Testis (tissue), 3 donors: ENCODE measurements around the gene NPPB. TPM values are rescaled to one million over a fixed set of nuclear protein-coding genes. Genes with fewer than 3 reads are reported as not detected.

Experiments used
- DNase-seq: peaks from one replicate; pipeline ENCODE4 v3.0.0-alpha.2; 2019
- H3K27ac ChIP-seq, 2 donors: fragments of 200-600 bp; sonication (generic); one replicate each; pipeline ENCODE4 v1.5.1; 2019
- H3K27me3 ChIP-seq: fragments of 200-600 bp; sonication (generic); one replicate; pipeline ENCODE4 v1.5.1; 2019
- H3K36me3 ChIP-seq: fragments of 200-600 bp; sonication (generic); one replicate; pipeline ENCODE4 v1.5.1; 2017; ENCODE audit warnings: low read depth; ENCODE audit errors: missing control alignments
- H3K4me1 ChIP-seq: fragments of 200-600 bp; sonication (generic); one replicate; pipeline ENCODE4 v1.5.1; 2019
- H3K4me3 ChIP-seq, 2 donors: fragments of 200-600 bp; sonication (generic); one replicate each; pipeline ENCODE4 v1.5.1; 2017 to 2019
- H3K9me3 ChIP-seq: fragments of 200-600 bp; sonication (generic); one replicate; pipeline ENCODE4 v1.5.1; 2017
- POLR2A ChIP-seq: fragments of 450-650 bp; IDR thresholded peaks from one replicate; pipeline ENCODE4 v1.6.1; 2017; ENCODE audit warnings: antibody characterized with exemption, mild to moderate bottlenecking, moderate library complexity
- WGBS, 2 donors: methylation state at CpG; one replicate each; pipeline ENCODE4 v1.1.5; 2018; 5-methylcytosine and 5-hydroxymethylcytosine counted together
- intact Hi-C: fragments of 100-400 bp; cut with DNase I; formaldehyde crosslinking; loops from one replicate; pipeline ENCODE4 v1.15.1; 2023; ENCODE audit warnings: low total_unique reads
- polyA plus RNA-seq: library from polyadenylated mRNA; stranded (reverse); fragments of 350-450 nt; fragmentation: Illumina TruSeq; extraction: RNeasy Lipid Tissue Mini Kit (QIAGEN cat#74804); gene quantifications from one replicate; pipeline ENCODE4 v1.2.3, GENCODE V29; 2014; ENCODE audit warnings: low read depth, low replicate concordance; ENCODE audit not compliant: insufficient read depth
- total RNA-seq, 2 donors: library from RNA; depleted of rRNA; stranded (reverse); fragments of >200 nt; gene quantifications; one replicate each; pipeline ENCODE4 v1.2.3, GENCODE V29; 2016
- TF ChIP-seq, protein P1 (sequence below), 3 experiments: fragments of 450-650 bp in 2 of 3; fragments of 200-600 bp in 1 of 3; sonication (generic) in 1 of 3; IDR thresholded peaks; one replicate each; pipeline ENCODE4 v1.5.1; 2016 to 2019; ENCODE audit warnings: antibody characterized with exemption in 3 of 3, mild to moderate bottlenecking in 2 of 3, moderate library complexity in 1 of 3

Gene NPPB
- total and polyA plus RNA-seq, 3 donors from 2014 or later: 0.50 TPM; not detected in 2

GRCh38 chr1:11836955-11837766 is 21.6 kb downstream of the NPPB start:
- DNase-seq: peak; percentile 20
- no peaks in the 10 kb centered on the region for H3K36me3 ChIP-seq
- TF ChIP-seq, protein P1, sequence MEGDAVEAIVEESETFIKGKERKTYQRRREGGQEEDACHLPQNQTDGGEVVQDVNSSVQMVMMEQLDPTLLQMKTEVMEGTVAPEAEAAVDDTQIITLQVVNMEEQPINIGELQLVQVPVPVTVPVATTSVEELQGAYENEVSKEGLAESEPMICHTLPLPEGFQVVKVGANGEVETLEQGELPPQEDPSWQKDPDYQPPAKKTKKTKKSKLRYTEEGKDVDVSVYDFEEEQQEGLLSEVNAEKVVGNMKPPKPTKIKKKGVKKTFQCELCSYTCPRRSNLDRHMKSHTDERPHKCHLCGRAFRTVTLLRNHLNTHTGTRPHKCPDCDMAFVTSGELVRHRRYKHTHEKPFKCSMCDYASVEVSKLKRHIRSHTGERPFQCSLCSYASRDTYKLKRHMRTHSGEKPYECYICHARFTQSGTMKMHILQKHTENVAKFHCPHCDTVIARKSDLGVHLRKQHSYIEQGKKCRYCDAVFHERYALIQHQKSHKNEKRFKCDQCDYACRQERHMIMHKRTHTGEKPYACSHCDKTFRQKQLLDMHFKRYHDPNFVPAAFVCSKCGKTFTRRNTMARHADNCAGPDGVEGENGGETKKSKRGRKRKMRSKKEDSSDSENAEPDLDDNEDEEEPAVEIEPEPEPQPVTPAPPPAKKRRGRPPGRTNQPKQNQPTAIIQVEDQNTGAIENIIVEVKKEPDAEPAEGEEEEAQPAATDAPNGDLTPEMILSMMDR (IDR thresholded peaks at IDR 0.05): no peak
- TF ChIP-seq POLR2A: no peak

DNA sequence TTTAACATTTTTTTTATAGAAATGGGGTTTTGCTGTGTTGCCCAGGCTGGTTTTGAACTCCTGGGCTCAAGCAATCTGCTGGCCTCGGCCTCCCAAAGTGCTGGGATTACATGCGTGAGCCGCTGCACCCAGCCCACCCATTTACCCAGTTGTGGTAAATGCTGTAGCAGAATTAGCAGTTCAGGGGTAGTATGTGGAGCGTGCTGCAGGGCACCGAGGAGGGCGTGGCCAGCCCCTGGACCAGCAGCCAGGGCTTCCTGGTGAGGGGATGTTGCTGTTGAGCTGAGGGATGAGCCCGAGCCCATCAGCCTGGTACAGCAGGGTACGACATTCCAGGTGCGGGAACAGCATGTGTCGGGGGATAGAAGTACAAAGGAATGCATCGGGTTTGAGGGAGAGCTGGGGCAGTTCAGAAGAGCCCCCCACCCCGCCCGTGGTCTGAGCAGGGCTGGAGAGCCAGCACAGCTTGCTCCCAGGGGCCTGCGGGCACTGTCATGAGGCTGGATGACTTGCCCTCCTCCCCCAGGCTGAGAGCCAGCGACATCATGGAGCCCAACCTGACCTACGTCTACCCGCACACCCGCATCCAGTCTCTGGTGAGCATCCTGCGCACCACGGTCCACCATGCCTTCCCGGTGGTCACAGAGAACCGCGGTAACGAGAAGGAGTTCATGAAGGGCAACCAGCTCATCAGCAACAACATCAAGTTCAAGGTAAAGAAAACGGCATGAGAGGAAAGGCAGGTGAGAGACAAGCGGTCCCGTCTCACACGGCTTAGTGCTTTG is 23.1 kb downstream of the NPPB start:
- Histone ChIP-seq H3K27me3 (no peaks in the 10 kb centered on the region), H3K27ac (no peak overlapping the region), H3K9me3 (no peaks in the 10 kb centered on the region), H3K4me1 (no peaks in the 10 kb centered on the region), H3K4me3 (no peak overlapping the region), H3K36me3 (no peaks in the 10 kb centered on the region)
- DNase-seq: no peak
- WGBS, 2 donors: 93 to 94% methylated on average over 25 to 28 of the region's 28 CpGs
- intact Hi-C loops: no loop called here
- TF ChIP-seq POLR2A: no peak
- TF ChIP-seq, protein P1 (IDR thresholded peaks at IDR 0.05): no peak

More at GRCh38 chr1:11836955-11837766, 21.6 kb downstream of the NPPB start:
- 78% methylated on average over 31 to 36 of the region's 36 CpGs for WGBS, 2 donors
- Histone ChIP-seq H3K4me1 (no peaks in the 10 kb centered on the region), H3K27ac (no peak overlapping the region), H3K4me3 (no peak overlapping the region), H3K9me3 (no peaks in the 10 kb centered on the region), H3K27me3 (no peaks in the 10 kb centered on the region)
- intact Hi-C loops: no loop called here

DNA sequence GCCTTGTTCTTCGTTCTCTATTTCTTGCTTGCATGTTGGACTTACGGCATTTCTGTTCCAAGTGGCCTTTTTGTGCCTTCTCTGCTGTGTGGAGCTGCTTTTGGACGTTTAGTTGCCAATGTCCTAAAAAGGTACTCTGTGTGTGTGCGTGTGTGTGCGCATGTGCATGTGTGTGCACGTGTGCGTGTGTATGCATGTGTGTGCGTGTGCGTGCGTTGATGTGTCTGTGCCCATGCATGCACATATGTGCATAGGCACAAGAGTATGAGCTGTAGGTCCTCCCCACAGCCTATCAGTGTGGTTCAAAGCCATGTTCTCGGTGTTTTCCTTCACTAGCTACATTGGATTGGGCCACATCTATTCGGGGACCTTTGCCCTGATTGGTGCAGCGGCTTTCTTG is 24.8 kb downstream of the NPPB start:
- intact Hi-C loops: no loop called here
- DNase-seq: no peak
- WGBS, 2 donors: 95 to 96% methylated on average over 13 of the region's 13 CpGs
- TF ChIP-seq, protein P1 (IDR thresholded peaks at IDR 0.05): no peak
- no peak for TF ChIP-seq POLR2A
- no peaks in the 10 kb centered on the region for H3K27me3 ChIP-seq
- H3K4me1 ChIP-seq: no peaks in the 10 kb centered on the region
- H3K4me3 ChIP-seq: no peak overlapping the region
- H3K36me3 ChIP-seq: no peaks in the 10 kb centered on the region
- H3K9me3 ChIP-seq: no peaks in the 10 kb centered on the region
- H3K27ac ChIP-seq: no peak overlapping the region

- intact Hi-C loops: no loop called here
- 88 to 91% methylated on average over 8 of the region's 8 CpGs for WGBS, 2 donors
- no peaks in the 10 kb centered on the region for H3K36me3 ChIP-seq
- DNase-seq: no peak
- H3K4me1 ChIP-seq: no peaks in the 10 kb centered on the region
- no peaks in the 10 kb centered on the region for H3K27me3 ChIP-seq
- H3K9me3 ChIP-seq: no peaks in the 10 kb centered on the region
- TF ChIP-seq, protein P1 (IDR thresholded peaks at IDR 0.05): no peak
- no peak for TF ChIP-seq POLR2A
- no peak overlapping the region for H3K27ac ChIP-seq
- no peak overlapping the region for H3K4me3 ChIP-seq
These were observed 25.2 kb downstream of the NPPB start for GRCh38 chr1:11833497-11833896.
